GM18873 (cell line): ENCODE measurements around the gene CEP112.
"Not testable (repeated sequence)": the region's sequence is repeated elsewhere in the genome, so short reads cannot be mapped to it uniquely, and the experiment has no call there.

ENCODE experiments used
- ATAC-seq: cut with Tn5 transposase; IDR thresholded peaks from one replicate; pipeline ENCODE4 v1.9.1; 2021; ENCODE audit warnings: mild to moderate bottlenecking, moderate library complexity, moderate number of reproducible peaks; ENCODE audit not compliant: unreplicated experiment, low FRiP score

CEP112 gene

DNA sequence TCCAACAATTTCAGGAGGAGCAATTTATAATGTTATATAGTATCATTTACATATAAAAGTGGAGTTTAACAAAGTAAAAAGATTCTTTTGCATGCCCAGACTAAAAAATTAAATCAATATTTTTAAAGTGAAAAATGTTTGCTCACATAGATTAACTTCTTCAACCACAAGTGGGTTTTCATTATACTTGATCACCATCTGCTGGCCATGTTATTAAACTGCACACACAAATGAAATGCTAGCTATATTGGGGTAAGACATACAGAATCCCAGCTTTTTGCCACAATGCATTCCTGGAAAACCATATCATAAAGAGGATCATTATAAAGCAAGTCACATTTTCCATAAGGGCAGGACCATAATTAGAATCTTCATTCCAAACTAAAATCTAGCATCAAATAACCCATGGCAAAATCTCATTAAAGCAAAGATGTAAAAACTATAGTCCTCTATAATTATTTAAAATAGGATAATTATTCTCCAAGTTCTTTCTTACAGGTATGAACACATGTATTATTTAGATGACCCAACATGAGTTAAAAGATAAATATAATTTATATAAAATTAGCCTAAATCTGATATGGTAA is 26.3 kb downstream of the CEP112 start:
- ATAC-seq: no peak

DNA sequence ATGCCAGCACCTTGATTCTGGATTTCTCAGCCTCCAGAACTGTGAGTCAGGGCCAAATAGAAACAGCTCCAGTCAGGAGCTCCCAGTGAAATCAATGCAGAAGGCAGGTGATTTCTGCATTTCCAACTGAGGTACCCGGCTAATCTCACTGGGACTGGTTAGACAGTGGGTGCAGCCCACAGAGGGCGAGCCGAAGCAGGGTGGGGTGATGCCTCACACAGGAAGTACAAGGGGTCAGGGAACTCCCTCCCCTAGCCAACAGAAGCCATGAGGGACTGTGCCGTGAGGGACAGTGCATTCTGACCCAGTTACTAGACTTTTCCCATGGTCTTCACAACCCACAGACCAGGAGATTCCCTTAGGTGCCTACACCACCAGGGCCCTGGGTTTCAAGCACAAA is 36.9 kb downstream of the CEP112 start:
- not testable (repeated sequence) for ATAC-seq

DNA sequence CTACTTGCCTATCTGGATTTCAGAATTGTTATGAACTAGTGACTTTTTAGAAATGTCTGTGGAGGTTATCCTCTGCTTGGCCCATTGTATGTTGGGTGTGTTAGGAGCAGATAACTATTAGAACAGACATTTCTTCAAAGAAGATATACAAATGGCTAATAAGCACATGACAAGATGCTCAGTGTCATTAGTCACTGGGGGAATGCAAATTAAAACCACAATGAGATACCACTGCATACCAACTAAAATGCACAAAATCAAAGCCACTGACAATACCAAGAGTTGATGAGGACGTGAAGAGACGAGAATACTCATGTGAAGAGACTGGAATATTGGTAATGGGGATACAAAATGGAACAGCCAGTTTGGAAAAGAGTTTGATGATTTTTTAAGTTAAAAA is 39.2 kb downstream of the CEP112 start:
- no peak for ATAC-seq

DNA sequence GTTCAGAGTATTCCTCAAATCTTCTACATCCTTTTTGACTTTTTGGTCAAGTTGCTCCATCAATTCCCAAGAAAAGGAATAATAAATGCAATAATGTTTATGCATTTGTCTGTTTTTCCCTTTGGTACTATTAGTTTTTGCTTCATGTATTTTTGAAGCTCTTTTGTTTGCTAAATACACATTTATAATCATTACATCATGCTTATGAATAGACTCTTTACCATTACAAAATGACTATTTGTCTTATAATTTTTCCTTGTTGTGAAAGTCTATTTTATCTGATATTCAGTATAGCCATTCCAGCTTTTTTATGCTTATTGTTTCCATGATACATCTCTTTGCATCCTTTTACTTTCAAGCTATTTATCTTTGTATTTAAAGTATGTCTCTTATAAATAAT is 41.2 kb downstream of the CEP112 start:
- no peak for ATAC-seq

DNA sequence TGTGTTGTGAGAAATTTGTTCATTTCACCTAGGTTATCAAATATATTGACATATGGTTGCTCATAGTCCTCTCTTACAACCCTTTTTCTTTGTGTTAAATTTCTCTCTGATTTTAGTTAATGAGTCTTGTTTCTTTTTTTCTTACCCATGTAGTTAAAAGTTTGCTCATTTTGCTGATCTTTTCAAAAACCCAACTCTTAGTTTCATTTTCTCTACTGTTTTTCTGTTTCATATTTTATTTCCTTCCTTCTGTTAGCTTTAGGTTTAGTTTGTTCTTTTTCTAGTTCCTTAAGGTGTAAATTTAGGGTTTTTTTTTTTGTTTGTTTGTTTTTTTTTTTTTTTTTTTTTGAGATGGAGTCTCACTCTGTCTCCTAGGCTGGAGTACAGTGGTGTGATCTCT is 42.4 kb downstream of the CEP112 start:
- ATAC-seq: no peak

DNA sequence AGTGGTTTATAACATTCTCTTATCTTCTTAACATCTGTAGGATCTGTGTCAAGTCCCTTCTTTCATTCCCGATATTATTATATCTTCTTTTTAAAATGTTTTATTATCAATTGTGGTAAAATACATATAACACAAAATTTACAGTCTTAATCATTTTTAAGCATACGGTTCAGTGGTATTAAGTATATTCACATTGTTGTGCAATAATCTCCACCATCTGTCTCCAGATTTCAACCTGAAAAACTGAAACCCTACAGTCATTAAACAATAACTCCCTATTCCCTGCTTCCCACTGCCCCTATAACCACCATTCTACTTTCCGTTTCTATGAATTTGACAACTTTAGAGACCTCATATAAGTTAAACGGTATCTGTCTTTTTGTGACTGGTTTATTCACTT is 45.5 kb downstream of the CEP112 start:
- no peak for ATAC-seq

DNA sequence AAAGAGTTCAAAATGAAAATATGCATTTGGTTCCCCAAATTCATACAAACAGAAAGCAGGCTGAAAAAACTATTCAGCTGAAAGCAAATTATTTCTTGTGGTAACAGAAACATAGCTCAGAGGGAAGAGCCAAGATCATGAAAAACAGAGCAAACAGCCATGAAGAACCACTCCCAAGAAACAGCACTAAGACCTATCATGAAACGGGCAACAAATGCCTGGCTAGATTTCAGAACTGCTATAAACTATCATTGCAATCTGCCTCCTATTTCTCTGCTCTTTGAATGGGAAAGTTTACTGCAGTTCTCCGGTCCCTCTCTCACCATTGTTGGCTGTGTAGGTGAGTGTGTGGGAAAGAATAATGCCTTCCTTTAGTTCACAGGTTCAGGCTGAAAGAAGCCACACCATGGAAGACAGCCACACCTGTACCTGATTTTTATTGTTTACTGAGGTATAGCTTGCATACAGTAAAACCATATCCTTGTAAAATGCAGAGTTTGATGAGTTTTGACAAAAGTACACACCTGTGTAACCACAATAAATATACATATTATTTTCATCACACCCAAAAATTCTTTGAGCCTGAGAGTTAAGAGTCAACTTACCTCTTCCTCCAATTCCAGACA is 48.2 kb downstream of the CEP112 start:
- no peak for ATAC-seq

DNA sequence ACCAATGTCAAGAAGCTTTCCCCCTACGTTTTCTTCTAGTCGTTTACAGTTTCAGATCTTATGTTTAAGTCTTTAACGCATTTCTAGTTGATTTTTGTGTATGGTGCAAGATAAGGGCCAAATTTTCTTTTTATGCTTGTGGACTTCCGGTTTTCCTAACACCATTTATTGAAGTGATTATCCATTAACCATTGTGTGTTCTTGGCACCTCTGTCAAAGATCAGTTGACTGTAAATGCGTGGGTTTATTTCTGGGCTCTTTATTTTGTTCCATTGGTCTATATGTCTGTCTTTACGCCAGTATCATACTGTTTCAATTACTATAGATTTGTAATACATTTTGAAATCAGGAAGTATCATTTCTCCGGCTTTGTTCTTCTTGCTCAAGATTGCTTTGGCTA is 49.5 kb downstream of the CEP112 start:
- no peak for ATAC-seq

DNA sequence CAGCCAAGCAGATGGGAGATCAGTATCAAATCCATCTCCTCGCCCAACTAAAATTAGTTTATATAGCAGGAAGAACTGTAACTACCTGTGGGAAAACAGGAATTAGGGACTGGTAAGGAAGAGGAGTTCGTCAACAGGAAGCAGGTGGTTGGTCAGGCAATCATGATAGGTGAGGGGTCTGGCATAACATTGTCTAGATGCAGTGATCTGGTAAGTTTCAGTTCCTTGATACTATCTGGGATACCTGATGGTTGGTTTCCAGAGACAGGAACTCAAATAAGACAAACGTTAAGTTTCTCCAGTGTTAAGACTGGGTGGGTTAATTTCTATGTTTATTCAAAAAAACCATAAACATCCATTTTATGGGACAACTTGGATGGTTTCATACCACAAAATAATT is 53.8 kb downstream of the CEP112 start:
- ATAC-seq: no peak

DNA sequence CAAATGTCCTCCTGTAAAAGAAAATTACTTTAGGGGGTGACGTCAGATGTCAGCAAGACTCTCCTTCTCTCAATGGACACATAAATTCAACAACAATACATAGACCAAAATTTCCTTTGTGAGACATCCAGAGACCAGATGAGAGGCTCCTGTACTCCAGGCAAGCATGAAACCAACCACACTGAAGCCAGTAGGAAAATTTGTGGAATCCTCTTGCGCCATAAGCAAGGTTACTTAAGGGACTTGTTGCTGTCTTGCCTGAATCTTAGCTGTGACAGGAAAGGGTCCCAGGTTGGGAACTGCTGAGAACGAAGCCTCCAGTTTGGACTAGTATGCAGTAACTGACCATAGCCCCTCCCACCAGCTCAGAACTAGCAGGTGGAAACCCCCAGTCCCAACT is 56.0 kb downstream of the CEP112 start:
- ATAC-seq: no peak

DNA sequence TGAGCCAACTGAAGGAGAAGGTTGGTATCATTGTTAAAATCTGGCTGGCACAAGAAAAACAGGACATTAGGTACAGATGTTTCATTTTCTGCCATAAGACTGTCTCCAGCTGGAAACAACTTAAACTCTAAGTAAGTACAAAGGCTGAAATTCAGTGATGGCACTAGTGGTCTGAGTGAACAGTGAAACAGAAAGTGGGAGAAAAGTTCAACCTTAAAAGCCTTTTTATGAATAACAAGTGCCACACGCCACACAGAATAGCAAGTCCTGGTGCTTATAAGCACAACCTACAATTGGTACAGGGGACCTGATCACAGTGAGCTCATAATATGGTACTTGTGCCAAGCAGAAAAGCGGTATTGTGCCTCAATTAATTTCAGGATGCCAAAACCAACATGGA is 56.7 kb downstream of the CEP112 start:
- no peak for ATAC-seq

DNA sequence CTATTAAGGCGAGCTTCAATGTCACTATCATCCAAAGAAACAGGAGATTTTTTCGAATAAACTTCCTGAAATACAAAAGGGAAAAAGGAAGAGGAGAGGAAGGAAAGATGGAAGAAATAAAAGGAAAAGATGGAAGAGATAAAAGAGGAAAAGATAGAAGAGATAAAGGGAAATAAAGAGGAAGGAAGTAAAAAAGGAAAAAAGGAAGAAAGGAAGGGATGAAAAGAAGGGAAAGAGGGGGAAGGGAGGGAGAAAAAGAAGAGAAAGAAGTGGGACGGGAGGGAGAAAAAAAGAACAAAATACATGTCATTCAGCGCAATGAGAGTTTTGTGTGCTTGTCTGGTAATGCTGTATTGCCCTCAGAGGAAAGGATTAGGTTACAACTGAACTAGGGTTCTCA is 62.2 kb downstream of the CEP112 start:
- ATAC-seq: no peak

DNA sequence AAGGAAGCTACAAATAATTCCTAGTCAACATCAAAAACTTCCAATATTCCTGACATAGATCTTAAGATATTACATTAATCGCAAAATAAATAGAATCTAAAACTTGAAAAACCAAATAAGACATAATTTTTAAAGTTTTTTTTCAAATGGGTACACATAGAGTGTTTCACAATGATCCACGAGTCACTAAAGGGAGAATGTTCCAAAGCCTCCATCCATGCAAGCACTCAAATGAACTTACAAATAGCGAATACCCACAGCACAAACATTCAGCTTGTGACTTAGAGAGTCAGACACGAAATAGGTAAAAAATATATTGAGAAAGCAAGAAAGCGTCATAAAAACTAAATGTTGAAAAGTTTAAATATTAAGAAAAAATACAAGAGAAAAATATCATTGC is 65.7 kb downstream of the CEP112 start:
- ATAC-seq: no peak

DNA sequence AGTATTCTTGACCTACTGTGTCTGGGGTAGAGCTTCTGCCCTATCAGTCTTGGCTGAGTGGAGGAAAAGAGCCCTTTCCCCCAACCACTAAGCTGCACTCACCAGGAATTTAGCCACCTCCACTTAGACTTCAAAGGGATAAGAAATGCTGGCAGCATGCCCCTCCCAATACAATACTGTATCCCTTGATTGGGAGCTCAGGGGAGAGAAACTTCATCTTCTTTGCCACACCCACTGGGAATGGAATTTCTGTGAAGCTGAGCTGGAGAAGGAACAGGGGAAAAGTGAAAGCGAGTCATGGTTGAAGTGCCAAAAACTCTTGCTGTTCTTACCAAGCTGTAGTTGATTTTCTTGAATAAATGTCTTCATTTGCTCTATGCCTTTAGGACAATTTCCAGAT is 68.8 kb downstream of the CEP112 start:
- ATAC-seq: no peak

DNA sequence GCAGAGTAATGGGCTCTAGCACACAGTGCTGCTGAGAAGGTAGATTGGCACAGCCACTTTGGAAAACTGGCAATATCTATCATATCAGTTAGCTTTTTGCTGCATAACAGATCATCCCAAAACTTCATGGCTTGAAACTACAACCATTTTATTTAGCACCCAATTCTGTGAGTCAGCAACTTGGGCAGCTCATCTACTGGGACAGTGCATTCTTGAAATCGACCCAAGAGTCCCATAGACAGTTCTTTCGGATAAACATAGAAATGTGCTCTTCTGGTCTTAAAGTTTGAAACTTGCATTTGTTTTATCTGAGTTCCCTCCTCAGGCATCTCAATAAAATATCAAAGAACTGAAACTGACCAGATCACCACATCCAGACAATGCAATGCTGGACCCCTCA is 76.7 kb downstream of the CEP112 start:
- ATAC-seq: no peak

DNA sequence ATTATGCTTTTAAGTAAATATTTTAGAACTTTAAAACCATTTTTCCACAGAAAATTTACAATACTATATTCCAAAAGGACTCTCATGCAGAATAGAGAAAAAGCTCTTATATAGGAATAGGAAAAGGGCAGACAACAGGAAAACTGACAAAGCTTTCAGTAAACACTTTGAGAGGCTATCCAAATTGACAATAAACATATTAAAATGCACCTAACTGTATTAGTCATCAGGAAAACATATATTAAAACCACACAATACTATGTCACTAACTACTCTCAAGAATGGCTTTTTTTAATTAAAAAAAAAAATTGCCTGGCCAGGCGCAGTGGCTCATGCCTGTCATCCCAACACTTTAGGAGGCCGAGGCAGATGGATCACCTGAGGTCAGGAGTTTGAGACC is 77.3 kb downstream of the CEP112 start:
- no peak for ATAC-seq

DNA sequence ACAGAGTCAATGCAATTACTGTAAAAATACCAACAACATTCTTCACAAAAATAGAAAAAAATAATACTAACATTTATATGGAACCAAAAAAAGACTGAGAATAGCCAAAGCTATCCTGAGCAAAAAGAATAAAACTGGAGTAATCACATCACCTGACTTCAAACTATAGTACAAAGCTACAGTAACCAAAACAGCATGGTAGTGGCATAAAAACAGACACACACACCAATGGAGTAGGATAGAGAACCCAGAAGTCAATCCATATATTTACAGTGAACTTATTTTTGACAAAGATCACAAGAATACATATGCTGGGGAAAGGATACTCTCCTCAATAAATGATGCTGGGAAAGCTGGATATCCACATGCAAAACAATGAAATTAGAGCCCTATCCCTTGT is 84.2 kb downstream of the CEP112 start:
- ATAC-seq: no peak

DNA sequence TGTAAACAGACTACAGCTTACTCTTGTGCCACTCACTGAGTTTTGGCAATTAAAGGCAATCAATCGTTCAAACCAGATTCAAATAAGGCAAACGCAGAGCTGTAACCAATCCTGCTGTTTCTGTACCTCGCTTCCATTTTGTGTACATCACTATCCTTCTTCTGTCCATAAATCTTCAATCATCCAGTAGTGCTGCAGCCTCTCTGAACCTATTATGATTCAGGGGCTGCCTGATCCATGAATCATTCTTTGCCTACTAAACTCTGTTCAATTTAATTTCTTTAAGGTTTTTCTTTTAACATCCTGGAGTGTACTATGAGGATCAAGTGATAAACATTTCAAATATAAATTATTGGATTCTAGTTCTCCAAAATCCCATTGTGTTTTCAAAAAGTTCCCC is 93.9 kb downstream of the CEP112 start:
- ATAC-seq: no peak

DNA sequence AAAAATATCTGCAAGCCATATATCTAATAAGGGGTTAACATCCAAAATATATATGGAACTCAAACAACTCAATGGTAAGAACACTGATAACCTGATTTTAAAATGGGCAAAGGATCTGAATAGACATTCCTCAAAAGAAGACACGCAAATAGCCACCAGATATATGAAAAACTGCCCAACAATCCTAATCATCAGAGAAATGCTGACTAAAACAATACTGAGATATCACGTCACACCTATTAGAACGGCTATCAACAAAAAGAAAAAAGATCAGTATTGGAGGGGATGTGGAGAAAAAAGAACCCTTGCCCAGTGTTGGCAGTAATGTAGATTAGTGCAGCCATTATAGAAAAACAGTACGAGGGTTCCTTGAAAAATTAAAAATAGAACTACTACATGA is 97.2 kb downstream of the CEP112 start:
- no peak for ATAC-seq

DNA sequence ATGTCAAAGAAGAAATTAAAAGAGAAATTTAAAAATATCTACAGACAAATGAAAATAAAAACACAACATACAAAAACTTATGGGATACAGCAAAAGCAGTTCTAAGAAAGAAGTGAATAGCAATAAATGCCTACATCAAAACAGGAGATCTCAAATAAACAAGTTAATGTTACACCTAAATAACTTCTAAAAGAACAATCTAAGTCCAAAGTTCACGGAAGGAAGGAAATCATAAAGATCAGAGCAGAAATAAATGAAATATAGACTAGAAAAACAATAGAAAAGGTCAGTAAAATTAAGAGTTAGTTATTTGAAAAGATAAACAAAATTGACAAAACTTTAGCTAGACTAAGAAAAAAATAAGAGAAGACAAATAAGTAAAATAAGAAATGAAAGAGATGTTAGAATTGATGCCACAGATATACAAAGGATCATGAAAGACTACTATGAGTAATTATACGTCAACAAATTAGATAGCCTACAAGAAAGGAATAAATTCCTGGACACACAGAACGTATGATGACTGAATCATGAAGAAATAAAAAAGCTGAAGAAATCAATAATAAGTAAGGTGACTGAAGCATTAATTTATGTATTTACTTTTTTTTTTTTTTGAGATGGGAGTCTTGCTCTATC is 100.4 kb downstream of the CEP112 start:
- no peak for ATAC-seq

DNA sequence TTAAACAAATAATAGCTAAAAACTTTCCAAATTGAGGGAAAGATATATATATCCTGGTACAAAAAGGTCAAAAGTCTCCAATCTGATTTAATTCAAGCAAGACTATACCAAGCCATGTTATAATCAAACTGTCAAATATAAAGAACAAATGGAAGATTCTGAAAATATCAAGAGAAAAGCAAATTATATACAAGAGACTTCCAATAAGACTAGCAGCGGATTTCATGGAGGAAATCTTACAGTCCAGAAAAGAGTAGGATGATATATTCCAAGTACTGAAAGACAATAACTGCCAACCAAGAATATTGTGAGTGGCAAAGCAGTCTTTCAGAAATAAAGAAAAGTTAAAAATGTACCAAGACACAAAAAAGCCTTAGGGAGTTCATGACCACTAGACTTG is 102.2 kb downstream of the CEP112 start:
- ATAC-seq: no peak

DNA sequence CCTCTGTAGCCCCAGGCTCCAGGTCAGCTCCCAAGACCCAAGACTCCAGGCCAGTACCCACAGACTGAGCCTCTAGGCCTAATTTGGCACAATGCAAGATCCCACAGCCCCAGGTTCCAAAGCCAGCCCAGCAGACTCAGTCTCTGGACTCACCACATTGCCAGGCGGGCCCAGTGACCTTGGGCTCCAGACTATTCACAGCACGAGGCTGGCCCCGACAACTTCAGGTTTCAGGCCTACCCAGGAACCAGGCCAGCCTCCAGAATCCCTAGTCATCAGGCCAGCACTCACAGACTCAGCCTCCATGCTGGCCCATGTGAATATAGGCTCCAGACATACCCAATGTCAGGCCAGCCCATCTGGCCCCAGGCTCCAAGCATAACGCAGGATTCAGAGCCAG is 103.8 kb downstream of the CEP112 start:
- no peak for ATAC-seq
